A549 (cell line): ENCODE results near the gene GH2.
A peak's percentile ranks its signal among the peaks of the same experiment; 100 is the strongest.

ENCODE experiments used
- JUNB ChIP-seq: fragments of >200 bp; sonication (Bioruptor Twin); formaldehyde crosslinking; IDR thresholded peaks from 2 replicates; pipeline ENCODE4 v1.6.1; 2016
- NFE2L2 ChIP-seq: fragments of 150-350 bp; conservative IDR thresholded peaks from 2 replicates; pipeline ENCODE4 v1.6.1; 2014; ENCODE audit warnings: low read length
- NR3C1 ChIP-seq: fragments of >200 bp; sonication (Bioruptor Twin); formaldehyde crosslinking; IDR thresholded peaks from 3 replicates; pipeline ENCODE4 v1.6.1; 2017
- PHF8 ChIP-seq: fragments of 200-600 bp; sonication (generic); IDR thresholded peaks from 2 replicates; pipeline ENCODE4 v1.6.1; 2016; ENCODE audit warnings: low read depth, mild to moderate bottlenecking, antibody characterized with exemption, moderate library complexity, borderline replicate concordance
- POLR2A ChIP-seq: IDR thresholded peaks from 2 replicates; pipeline ENCODE4 v1.6.1; 2012; ENCODE audit warnings: mild to moderate bottlenecking, low read length
- TP53 ChIP-seq: fragments of 250-450 bp; sonication (Bioruptor Pico); IDR thresholded peaks from 2 replicates; pipeline ENCODE4 v1.5.0; 2021; ENCODE audit warnings: mild to moderate bottlenecking, moderate library complexity
- TF ChIP-seq, protein P1 (sequence below): fragments of >200 bp; sonication (Bioruptor Twin); formaldehyde crosslinking; IDR thresholded peaks from 3 replicates; pipeline ENCODE4 v1.5.1; 2016

GRCh38 chr17:63848834-63849689 lies 32.7 kb downstream of the GH2 start:
- TF ChIP-seq NFE2L2, result no peak
- TF ChIP-seq TP53 (CRISPR knock-in tag), result peak; percentile 78; the same call in 1 of the 2 replicates
- TF ChIP-seq POLR2A, result no peak
- TF ChIP-seq, protein P1, sequence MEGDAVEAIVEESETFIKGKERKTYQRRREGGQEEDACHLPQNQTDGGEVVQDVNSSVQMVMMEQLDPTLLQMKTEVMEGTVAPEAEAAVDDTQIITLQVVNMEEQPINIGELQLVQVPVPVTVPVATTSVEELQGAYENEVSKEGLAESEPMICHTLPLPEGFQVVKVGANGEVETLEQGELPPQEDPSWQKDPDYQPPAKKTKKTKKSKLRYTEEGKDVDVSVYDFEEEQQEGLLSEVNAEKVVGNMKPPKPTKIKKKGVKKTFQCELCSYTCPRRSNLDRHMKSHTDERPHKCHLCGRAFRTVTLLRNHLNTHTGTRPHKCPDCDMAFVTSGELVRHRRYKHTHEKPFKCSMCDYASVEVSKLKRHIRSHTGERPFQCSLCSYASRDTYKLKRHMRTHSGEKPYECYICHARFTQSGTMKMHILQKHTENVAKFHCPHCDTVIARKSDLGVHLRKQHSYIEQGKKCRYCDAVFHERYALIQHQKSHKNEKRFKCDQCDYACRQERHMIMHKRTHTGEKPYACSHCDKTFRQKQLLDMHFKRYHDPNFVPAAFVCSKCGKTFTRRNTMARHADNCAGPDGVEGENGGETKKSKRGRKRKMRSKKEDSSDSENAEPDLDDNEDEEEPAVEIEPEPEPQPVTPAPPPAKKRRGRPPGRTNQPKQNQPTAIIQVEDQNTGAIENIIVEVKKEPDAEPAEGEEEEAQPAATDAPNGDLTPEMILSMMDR, result peak; percentile 88
- TF ChIP-seq PHF8, result no peak
- no peak for TF ChIP-seq NR3C1
- TF ChIP-seq JUNB, result no peak
